ENCODE measurements around the gene ZNF804B. TPM values are rescaled to one million over a fixed set of nuclear protein-coding genes. Genes with fewer than 3 reads are reported as not detected.

Gene ZNF804B
- polyA plus RNA-seq, 2 donors, result not detected

DNA sequence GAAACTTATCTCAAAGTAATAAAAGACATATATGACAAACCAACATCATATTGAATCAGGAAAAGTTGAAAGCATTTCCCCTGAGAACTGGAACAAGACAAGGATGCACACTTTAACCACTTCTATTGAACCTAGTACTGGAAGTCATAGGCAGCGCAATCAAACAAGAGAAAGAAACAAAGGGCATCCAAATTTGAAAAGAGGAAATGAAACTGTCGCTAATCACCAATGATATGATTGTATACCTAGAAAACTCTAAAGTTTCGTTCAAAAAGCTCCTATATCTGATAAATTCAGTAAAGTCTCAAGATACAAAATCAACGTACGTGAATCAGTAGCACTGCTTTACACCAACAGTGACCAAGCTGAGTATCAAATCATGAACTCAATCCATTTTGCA, 173.8 kb downstream of the ZNF804B start:
- Histone ChIP-seq H3K4me3 (ENCODE audit: low read depth in 1 of 2, low read length in 2 of 2) (no peak overlapping the region), H3K9me3 (ENCODE audit: control insufficient read depth in 2 of 2, insufficient read depth in 1 of 2, low read depth in 1 of 2, low read length in 1 of 2) (no peaks in the 10 kb centered on the region), H3K27me3 (ENCODE audit: control insufficient read depth in 1 of 2, insufficient read depth in 2 of 2, low read length in 2 of 2) (no peaks in the 10 kb centered on the region), H3K27ac (ENCODE audit: low read depth in 2 of 2, low read length in 1 of 2) (no peak overlapping the region), H3K36me3 (ENCODE audit: control insufficient read depth in 2 of 2, insufficient read depth in 2 of 2, low read length in 1 of 2) (no peaks in the 10 kb centered on the region), H3K4me1 (ENCODE audit: control insufficient read depth in 2 of 2, insufficient read depth in 2 of 2, low read length in 1 of 2) (no peaks in the 10 kb centered on the region)
- 85 to 89% methylated on average over 5 of the region's 5 CpGs for WGBS, 2 donors

DNA sequence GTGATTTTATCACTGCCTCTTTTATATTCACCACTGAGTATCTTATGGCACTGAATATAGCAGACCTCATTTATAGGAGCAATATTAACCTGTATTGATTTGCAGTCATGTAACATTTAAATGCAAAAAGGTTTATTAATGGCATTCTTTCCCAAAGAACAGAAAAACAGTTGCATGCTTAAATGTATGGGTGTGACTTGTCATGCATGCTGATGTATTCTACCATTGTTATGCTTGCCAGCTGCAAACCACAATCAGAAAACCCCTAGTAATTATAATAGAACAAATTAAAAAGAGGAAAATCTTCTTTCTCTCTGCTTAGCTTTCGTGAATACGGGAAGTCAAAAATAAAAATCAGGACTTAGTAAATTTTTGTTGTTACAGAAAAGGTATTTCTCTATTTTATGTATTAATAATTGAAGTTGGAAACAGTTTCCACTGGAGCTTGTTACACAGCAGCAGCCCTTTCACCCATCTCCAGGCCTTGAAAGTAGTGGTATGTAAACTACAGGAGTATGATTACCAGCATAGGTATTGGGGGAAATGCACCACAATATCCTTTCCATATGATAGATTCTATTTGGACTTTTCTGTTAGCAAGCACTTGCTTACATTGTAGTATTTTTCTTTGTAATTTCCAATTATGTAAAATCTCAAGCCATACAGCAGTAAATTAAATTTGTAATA, 183.5 kb downstream of the ZNF804B start:
- 77 to 84% methylated on average over 2 of the region's 2 CpGs for WGBS, 2 donors
- H3K4me1 ChIP-seq (ENCODE audit: control insufficient read depth in 2 of 2, insufficient read depth in 2 of 2, low read length in 1 of 2), result no peaks in the 10 kb centered on the region
- H3K9me3 ChIP-seq (ENCODE audit: control insufficient read depth in 2 of 2, insufficient read depth in 1 of 2, low read depth in 1 of 2, low read length in 1 of 2), result no peaks in the 10 kb centered on the region
- H3K27ac ChIP-seq (ENCODE audit: low read depth in 2 of 2, low read length in 1 of 2), result no peak overlapping the region
- H3K27me3 ChIP-seq (ENCODE audit: control insufficient read depth in 1 of 2, insufficient read depth in 2 of 2, low read length in 2 of 2), result no peaks in the 10 kb centered on the region
- no peak overlapping the region for H3K4me3 ChIP-seq (ENCODE audit: low read depth in 1 of 2, low read length in 2 of 2)
- H3K36me3 ChIP-seq (ENCODE audit: control insufficient read depth in 2 of 2, insufficient read depth in 2 of 2, low read length in 1 of 2), result no peaks in the 10 kb centered on the region

DNA sequence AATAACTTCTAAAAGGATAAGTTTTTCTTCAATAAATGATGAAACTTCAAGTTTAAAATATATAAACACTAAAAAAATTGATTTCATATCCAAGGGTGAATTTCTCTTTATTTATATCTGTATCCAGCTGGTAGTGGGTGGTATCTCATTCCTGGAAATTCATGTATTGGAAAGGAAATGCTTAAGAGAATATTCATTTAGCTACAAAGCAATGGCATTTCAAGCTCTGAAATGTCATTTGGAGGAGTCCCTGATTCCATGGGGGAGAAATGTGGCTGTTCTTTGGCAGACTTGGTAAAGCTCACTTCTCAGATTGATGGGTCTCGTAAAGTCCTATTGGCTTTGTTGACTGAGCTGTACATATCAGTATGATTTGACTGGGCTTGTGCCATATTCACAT, 192.3 kb downstream of the ZNF804B start:
- no peaks in the 10 kb centered on the region for H3K4me1 ChIP-seq (ENCODE audit: control insufficient read depth in 2 of 2, insufficient read depth in 2 of 2, low read length in 1 of 2)
- WGBS, 2 donors, result 81 to 88% methylated on average over 1 of the region's 1 CpG
- H3K27me3 ChIP-seq (ENCODE audit: control insufficient read depth in 1 of 2, insufficient read depth in 2 of 2, low read length in 2 of 2), result no peaks in the 10 kb centered on the region
- no peak overlapping the region for H3K27ac ChIP-seq (ENCODE audit: low read depth in 2 of 2, low read length in 1 of 2)
- H3K4me3 ChIP-seq (ENCODE audit: low read depth in 1 of 2, low read length in 2 of 2), result no peak overlapping the region
- no peaks in the 10 kb centered on the region for H3K9me3 ChIP-seq (ENCODE audit: control insufficient read depth in 2 of 2, insufficient read depth in 1 of 2, low read depth in 1 of 2, low read length in 1 of 2)
- no peaks in the 10 kb centered on the region for H3K36me3 ChIP-seq (ENCODE audit: control insufficient read depth in 2 of 2, insufficient read depth in 2 of 2, low read length in 1 of 2)

DNA sequence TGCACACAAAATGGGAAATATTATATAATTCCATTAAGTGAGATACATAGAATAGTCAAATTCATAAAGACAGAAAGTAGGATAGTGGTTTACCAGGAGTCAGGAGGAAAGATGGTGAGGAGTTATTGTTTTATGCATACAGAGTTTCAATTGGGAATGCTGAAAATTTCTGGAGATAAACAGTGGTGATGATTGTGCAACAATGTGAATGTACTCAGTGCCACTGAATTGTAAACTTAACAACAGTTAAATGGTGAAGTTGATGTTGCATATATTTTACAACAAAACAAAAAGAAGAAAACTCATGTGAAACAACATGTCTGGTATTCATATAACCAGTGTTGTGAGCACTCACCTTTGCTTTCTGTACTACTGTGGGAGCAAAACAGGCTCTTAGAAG, 204.9 kb downstream of the ZNF804B start:
- H3K4me1 ChIP-seq (ENCODE audit: control insufficient read depth in 2 of 2, insufficient read depth in 2 of 2, low read length in 1 of 2), result no peaks in the 10 kb centered on the region
- H3K36me3 ChIP-seq (ENCODE audit: control insufficient read depth in 2 of 2, insufficient read depth in 2 of 2, low read length in 1 of 2), result no peaks in the 10 kb centered on the region
- no peak overlapping the region for H3K4me3 ChIP-seq (ENCODE audit: low read depth in 1 of 2, low read length in 2 of 2)

DNA sequence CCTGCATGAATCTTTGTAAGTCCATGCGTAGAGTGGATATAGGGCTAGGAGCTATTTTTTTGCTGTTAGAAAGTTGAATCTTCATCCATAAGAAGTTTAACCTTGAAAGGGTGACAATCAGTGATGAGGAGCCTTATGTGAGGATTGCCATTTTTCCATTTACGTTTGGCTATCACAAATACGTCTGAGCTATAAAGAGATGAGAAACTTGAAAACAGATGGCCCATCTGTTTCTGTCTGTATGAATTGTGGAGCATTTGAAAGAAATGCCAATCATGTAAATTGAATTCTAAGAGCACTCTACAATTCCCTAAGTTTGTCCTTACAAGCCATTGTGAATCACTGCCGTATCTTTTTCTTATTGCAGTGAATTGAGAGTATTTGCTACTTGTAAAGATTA, 205.9 kb downstream of the ZNF804B start:
- H3K4me1 ChIP-seq (ENCODE audit: control insufficient read depth in 2 of 2, insufficient read depth in 2 of 2, low read length in 1 of 2), result no peaks in the 10 kb centered on the region
- no peak overlapping the region for H3K4me3 ChIP-seq (ENCODE audit: low read depth in 1 of 2, low read length in 2 of 2)
- no peaks in the 10 kb centered on the region for H3K9me3 ChIP-seq (ENCODE audit: control insufficient read depth in 2 of 2, insufficient read depth in 1 of 2, low read depth in 1 of 2, low read length in 1 of 2)
- 50 to 64% methylated on average over 4 of the region's 4 CpGs for WGBS, 2 donors
- H3K27me3 ChIP-seq (ENCODE audit: control insufficient read depth in 1 of 2, insufficient read depth in 2 of 2, low read length in 2 of 2), result no peaks in the 10 kb centered on the region
- no peaks in the 10 kb centered on the region for H3K36me3 ChIP-seq (ENCODE audit: control insufficient read depth in 2 of 2, insufficient read depth in 2 of 2, low read length in 1 of 2)
- H3K27ac ChIP-seq (ENCODE audit: low read depth in 2 of 2, low read length in 1 of 2), result no peak overlapping the region

More for the DNA sequence above, 204.9 kb downstream of the ZNF804B start:
- Histone ChIP-seq H3K9me3 (ENCODE audit: control insufficient read depth in 2 of 2, insufficient read depth in 1 of 2, low read depth in 1 of 2, low read length in 1 of 2) (no peaks in the 10 kb centered on the region), H3K27me3 (ENCODE audit: control insufficient read depth in 1 of 2, insufficient read depth in 2 of 2, low read length in 2 of 2) (no peaks in the 10 kb centered on the region), H3K27ac (ENCODE audit: low read depth in 2 of 2, low read length in 1 of 2) (no peak overlapping the region)

DNA sequence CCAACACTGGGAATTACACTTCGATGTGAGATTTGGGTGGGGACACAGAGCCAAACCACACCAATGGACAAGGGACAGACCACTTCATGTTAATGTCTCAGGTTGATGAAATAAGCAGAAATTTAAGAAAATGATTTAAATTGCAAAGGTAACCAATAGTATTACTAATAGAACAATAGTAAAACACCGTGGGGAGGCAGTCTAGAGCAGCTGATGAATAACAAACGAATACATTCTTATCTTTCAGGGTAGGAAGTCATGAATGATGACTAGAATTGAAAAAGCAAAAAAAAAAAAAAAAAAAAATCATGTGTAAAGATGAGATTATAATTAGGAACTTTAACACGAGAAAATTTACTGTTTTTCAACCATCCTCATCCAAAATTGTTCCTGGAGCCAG, 207.9 kb downstream of the ZNF804B start:
- Histone ChIP-seq H3K36me3 (ENCODE audit: control insufficient read depth in 2 of 2, insufficient read depth in 2 of 2, low read length in 1 of 2) (no peaks in the 10 kb centered on the region), H3K27ac (ENCODE audit: low read depth in 2 of 2, low read length in 1 of 2) (no peak overlapping the region), H3K4me1 (ENCODE audit: control insufficient read depth in 2 of 2, insufficient read depth in 2 of 2, low read length in 1 of 2) (no peaks in the 10 kb centered on the region), H3K9me3 (ENCODE audit: control insufficient read depth in 2 of 2, insufficient read depth in 1 of 2, low read depth in 1 of 2, low read length in 1 of 2) (no peaks in the 10 kb centered on the region), H3K27me3 (ENCODE audit: control insufficient read depth in 1 of 2, insufficient read depth in 2 of 2, low read length in 2 of 2) (no peaks in the 10 kb centered on the region), H3K4me3 (ENCODE audit: low read depth in 1 of 2, low read length in 2 of 2) (no peak overlapping the region)
- 39 to 45% methylated on average over 4 of the region's 4 CpGs for WGBS, 2 donors

DNA sequence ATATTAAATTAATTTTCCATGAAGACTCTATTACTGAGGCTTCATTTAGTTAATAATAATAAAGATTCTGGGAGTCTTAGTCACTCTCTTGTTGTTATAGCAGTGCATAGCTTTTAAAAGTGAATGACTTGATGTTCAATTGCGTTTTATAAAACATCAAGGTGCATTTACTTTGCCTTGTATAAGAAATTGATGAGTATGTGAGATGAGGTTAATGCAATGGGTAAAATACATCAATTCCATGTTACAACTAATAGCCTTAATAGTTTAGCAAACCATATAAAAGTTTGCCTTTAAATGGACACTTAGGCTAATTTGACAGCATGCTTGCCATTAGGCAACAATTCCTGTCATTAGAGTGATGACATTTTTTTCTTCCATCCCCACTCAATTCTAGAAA, 209.7 kb downstream of the ZNF804B start:
- Histone ChIP-seq H3K27ac (ENCODE audit: low read depth in 2 of 2, low read length in 1 of 2) (no peak overlapping the region), H3K36me3 (ENCODE audit: control insufficient read depth in 2 of 2, insufficient read depth in 2 of 2, low read length in 1 of 2) (no peaks in the 10 kb centered on the region)
- WGBS, 2 donors, result 83 to 90% methylated on average over 1 of the region's 1 CpG

DNA sequence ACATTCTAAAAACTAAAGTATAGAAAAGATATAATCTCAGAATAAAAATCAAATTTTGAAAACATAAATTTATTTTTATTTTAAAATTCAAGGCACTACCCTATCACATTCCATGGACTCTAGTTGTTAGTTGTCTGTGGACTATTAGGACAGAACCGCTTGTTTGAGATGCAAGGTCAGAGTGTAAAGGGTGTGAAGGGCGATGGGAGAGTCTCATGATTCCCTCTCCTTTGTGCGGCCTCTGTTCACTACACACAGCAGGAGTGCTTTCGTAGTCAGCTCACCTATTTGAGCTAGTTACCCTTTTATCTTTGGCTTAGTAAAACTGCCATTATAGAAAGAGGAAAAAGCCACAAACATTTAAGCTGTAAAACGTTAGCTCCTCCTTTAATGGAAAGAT, 225.8 kb downstream of the ZNF804B start:
- no peaks in the 10 kb centered on the region for H3K4me1 ChIP-seq (ENCODE audit: control insufficient read depth in 2 of 2, insufficient read depth in 2 of 2, low read length in 1 of 2)
- H3K27me3 ChIP-seq (ENCODE audit: control insufficient read depth in 1 of 2, insufficient read depth in 2 of 2, low read length in 2 of 2), result no peaks in the 10 kb centered on the region
- peaks cover 0 to 4% of the 10 kb centered on the region in 2 donors for H3K9me3 ChIP-seq (ENCODE audit: control insufficient read depth in 2 of 2, insufficient read depth in 1 of 2, low read depth in 1 of 2, low read length in 1 of 2)
- 63 to 64% methylated on average over 5 of the region's 5 CpGs for WGBS, 2 donors
- H3K27ac ChIP-seq (ENCODE audit: low read depth in 2 of 2, low read length in 1 of 2), result no peak overlapping the region
- no peak overlapping the region for H3K4me3 ChIP-seq (ENCODE audit: low read depth in 1 of 2, low read length in 2 of 2)
- no peaks in the 10 kb centered on the region for H3K36me3 ChIP-seq (ENCODE audit: control insufficient read depth in 2 of 2, insufficient read depth in 2 of 2, low read length in 1 of 2)

More for the DNA sequence above, 209.7 kb downstream of the ZNF804B start:
- H3K9me3 ChIP-seq (ENCODE audit: control insufficient read depth in 2 of 2, insufficient read depth in 1 of 2, low read depth in 1 of 2, low read length in 1 of 2), result no peaks in the 10 kb centered on the region
- H3K27me3 ChIP-seq (ENCODE audit: control insufficient read depth in 1 of 2, insufficient read depth in 2 of 2, low read length in 2 of 2), result no peaks in the 10 kb centered on the region
- H3K4me1 ChIP-seq (ENCODE audit: control insufficient read depth in 2 of 2, insufficient read depth in 2 of 2, low read length in 1 of 2), result no peaks in the 10 kb centered on the region
- no peak overlapping the region for H3K4me3 ChIP-seq (ENCODE audit: low read depth in 1 of 2, low read length in 2 of 2)

DNA sequence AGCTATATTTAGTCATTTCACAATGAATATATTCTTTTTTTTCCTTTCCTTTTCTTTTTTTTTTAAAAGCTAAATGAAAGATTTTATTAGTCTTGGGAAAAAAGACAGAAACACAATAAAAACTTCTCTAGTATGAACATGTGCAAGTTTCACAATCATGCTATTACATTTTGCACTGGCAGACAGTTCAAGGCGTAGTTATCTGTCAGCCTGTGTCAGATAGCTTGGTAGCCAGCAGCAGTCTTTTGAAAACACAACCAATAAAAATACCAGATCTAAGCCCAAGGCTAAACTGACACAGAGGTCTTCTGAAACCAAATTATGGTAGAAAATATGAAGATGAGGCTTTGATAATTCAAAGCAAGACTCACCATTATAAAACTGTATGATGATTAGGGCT, 241.8 kb downstream of the ZNF804B start:
- 64 to 69% methylated on average over 1 of the region's 1 CpG for WGBS, 2 donors
- H3K4me3 ChIP-seq (ENCODE audit: low read depth in 1 of 2, low read length in 2 of 2), result no peak overlapping the region
- H3K9me3 ChIP-seq (ENCODE audit: control insufficient read depth in 2 of 2, insufficient read depth in 1 of 2, low read depth in 1 of 2, low read length in 1 of 2), result no peaks in the 10 kb centered on the region
- no peaks in the 10 kb centered on the region for H3K27me3 ChIP-seq (ENCODE audit: control insufficient read depth in 1 of 2, insufficient read depth in 2 of 2, low read length in 2 of 2)
- H3K27ac ChIP-seq (ENCODE audit: low read depth in 2 of 2, low read length in 1 of 2), result no peak overlapping the region
- no peaks in the 10 kb centered on the region for H3K36me3 ChIP-seq (ENCODE audit: control insufficient read depth in 2 of 2, insufficient read depth in 2 of 2, low read length in 1 of 2)
- no peaks in the 10 kb centered on the region for H3K4me1 ChIP-seq (ENCODE audit: control insufficient read depth in 2 of 2, insufficient read depth in 2 of 2, low read length in 1 of 2)

All from esophagus (tissue), 2 donors.